GM18498 (cell line): ENCODE measurements around the gene NFIB.

ENCODE experiments used
- ATAC-seq: cut with Tn5 transposase; IDR thresholded peaks from one replicate; pipeline ENCODE4 v1.9.1; 2021; ENCODE audit warnings: mild to moderate bottlenecking, moderate library complexity; ENCODE audit not compliant: unreplicated experiment

NFIB gene

DNA sequence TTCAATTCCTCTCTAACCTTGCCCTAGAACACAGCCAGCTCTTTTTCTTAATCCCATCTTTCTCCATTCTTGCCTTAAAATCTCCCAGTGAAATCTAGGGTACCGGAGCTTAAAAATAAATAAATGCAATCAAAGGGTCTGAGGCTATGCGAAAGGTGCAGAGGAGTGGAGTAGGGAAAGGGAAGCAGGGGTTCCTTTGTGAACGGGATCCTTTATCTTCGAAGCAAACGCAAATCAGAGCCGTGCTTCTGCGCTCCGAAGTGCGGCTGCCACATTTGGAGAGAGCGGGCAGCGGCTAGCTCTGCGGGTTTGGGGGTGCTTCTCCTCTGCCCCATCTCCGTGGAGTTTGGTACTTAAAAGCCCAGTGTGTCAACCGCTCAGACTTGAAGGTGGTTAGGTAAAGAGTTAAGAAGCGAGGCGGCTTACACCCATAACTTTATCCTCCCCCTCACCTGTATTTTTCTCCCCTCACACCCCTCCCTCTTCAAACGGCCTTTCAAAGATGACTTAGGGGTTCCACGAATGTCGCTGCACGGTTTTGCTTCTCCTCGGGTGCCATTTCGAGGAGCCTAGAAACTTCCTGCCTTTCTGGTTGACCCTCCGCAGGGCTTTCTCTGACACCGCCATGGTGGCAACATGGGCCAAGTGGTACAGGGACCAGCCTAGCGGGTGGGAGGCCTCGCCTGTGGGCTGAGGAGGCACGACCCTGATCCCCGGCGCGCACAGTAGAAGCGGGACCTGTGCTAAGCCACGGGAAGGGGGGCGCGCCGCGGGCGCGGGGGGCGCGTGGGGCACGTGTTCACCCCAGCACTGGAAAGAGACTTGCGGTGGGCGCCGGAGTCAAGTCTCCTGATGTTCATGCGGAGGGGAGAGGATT is 31.7 kb upstream of the NFIB start:
- ATAC-seq, result no peak

DNA sequence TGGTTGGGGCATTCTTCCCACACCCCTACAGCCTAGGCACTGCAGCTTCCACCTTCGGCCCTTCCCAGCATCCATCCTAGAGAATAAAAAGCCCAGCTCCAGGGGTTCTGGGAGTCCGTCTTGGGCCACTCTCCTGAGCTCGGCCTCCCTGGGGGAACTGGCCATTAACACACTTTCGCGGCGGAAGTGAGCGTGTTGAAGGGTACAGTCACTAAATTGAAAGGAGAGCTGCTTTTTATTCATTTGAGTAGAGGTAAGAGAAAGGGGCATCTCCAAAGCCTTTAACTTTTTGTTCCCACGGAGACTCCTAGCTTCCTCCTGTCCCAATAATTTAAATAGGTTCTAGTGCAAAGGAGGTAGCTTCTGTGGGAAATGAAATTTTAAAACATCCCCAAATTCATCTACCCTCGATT is 31.0 kb upstream of the NFIB start:
- ATAC-seq, result no peak

DNA sequence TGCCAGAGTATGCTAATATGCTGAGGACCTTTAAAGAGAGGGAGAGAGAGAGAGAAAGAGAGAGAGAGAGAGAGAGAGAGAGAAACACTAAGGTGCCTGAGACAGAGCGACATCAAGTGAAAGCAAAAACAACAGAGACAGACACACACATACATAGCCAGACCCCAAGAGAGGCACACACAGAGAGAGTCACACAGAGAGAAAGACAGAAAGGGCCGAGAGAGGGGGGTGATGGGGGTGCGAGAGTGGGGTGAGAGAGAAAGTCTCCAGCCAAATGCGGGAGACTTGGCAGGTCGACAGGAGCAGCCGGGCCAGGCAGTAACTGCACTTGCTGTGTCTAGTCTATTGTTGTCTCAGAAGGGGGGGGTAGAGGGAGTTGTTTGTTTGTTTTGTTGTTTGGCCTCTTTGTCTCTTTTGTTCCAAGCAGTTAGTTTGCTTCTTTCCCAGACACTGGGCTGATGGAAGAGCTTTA is 30.1 kb upstream of the NFIB start:
- ATAC-seq, result no peak

DNA sequence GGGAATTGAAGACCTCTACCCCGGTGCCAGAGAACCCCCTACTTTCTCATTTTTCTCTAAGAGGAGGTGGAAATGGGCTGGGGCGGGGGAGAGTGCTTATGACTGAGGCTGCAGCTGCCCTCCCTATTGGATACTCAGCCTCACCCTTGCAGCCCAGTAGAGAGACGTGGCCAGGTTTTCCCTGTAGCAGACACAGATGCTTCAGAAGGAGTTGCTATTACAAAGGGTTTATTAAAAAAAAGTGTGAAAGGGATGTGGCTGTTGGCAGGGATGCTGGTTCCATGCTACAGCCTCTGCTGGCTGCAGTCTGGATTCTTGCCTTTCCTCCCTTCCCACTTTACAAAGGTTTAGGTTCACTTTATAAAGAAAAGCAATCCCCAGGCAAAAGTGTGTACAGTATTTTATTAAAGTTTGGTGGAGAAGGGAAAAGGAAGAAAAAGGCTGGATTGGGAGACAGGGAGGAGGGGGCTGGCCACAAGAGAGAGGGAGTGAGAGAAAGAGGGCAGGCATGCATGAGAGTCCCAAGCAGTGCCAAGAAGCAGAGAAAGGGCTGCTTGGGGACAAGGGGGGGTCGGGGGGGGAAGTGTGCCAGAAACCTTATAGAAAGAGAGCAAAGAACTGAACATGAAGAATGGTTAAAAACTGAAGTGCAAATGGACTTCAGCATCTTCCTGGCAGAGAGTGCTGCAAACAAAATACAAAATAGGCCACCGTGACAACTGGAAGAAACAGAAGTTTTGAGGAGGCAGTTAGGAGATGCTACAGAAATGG is 29.5 kb upstream of the NFIB start:
- no peak for ATAC-seq

DNA sequence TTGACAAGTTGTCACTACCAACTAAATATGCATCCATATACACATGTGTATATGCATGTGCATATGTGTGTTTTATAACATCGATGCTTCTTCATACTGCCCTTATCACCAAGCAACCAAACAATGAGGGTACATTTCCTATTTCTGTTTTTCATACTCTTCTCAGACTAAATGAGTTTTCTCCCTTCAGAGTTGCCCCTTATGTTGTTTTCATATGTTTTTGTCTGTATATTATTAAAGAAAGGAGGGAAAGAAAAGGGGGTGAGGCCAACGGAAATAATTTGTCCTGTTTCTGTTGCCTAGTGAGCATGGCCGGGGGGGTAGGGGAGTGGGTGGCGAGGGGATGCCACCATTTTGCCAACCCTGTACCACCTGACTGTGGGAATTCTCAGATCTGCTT is 28.8 kb upstream of the NFIB start:
- ATAC-seq, result no peak

DNA sequence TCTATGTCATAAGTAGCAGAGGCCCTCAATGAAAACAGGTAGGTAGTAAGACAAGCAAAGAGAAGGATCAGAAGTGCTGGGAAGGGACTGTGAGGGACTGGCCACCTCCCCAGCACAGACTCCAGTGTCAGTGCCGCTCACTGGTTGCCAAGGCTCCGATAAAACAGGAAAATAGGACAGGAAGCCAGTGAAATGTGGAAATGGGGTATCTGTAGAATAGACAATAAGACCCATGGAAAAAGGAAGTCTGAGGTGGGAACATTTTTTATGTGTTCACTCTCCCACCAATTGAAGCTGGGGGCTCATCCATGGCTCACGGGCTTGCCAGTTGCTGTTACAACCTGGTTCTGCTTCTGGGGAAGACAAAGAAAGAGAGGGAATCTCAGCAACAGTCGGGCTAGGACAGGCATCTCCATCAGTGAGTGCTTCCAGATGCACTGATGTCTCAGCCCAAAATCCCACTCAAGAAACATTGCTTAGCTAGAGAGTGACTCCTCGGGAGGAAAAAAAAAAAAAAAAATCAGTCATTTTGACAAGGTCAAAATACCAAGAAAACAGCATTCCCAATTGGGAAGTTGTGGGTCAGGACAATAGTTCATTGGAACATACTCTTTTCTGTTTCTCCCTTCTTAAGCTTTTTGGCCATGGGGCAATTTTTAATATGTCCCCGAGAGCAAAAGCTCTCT is 27.6 kb upstream of the NFIB start:
- no peak for ATAC-seq

DNA sequence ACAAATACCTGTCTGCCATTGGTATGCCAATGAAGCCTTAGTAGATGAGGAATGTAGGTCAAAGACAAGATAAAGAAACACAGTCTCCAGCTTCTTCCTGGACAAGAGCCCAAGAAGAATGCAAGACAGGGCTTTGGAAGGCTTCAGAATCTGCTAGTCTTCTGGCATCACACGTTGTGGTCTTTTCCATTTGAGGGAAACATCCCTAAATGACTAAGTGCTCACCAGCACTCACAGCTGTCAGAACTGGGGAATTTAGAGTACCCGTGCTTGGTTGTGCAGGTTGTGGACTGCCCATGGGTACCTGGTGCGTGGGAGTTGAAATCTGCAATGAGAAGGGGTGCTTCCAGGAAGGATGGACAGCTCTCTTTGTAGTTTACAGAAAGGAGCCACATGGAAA is 27.1 kb upstream of the NFIB start:
- ATAC-seq, result no peak

DNA sequence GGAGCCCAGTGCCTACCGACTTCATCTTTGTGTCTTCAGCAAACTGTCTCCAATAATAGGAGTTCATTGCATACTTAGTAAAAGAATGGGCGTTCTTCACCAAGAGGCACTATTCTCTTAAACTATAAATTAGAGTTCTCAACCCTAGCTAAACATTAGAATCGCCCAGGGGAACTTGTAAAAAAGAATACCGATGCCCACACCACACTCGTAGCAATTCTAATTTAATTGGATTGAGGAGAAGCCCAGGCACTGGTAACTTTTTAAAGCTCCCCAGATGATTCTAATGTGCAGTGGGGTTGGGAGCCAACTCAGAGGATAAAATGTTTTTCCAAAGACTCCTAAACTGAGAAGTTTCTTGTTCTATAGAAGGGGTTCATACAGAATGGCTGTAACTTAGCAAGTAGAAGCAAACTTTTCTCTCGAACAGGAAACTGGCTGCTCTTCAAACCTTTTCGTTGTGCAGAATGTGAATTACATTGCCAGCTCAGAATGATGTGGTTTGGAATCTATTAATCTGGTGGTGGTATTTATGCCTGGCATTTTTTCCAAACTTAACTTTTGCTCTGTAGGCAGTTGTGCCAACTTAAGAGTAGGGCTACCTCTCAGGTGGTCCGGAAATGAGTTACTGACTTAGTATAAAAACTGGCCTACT is 26.4 kb upstream of the NFIB start:
- ATAC-seq, result no peak

DNA sequence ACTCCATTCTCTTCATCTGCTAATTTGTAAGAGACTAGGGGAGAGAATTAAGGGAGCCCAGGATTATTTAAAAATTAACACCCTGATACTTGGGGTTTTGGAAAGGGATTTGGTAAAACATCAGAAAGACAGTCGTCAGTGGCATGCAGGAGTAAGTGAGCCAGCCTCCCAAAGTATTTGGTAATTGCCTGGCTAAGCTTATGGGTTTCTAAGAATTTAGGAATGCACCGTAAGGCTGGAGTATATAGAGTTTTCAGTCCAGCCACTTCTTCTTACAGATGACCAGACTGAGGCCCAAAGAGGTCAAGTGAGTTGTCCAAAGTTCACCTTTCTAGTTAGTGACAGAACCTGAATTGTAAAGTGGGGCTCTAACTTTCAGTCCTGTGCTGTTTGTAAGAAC is 25.8 kb upstream of the NFIB start:
- ATAC-seq, result no peak

DNA sequence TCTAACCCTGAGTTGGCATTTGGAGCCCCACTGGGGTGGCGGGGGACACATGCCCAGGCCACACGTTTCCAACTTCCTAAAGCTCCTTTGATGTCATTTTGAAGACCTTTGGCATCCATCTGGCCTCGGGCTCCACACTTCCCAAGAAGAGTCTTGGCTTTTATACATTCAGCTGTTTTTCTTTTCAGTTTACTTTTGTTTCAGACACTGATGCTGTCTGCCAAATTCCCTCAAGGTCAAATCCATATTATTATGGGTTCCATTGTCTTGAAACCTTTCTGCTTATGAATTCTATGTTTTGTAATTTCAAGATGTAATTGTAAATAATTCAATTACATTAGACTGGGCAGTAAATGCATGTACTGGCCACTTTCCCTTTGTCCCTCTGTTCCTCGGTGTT is 23.7 kb upstream of the NFIB start:
- no peak for ATAC-seq

DNA sequence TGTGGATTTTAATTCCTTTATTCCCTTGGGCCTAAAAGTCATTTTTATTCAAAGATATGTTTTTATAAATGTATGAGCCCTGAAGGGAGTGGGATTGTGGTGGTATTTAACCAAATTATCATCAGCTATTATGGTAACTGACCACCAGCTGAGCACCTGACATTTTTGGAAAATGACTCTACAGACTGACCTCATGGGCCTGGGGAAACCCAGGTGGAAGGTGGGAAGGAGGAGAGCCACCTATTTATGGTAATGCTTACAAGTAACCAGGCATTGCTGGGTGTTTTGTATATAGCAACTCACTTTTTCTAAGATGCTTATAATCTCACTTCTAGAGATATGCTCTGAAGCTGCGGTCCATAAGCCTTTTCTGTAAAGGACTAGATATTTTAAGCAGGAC is 22.3 kb upstream of the NFIB start:
- no peak for ATAC-seq

DNA sequence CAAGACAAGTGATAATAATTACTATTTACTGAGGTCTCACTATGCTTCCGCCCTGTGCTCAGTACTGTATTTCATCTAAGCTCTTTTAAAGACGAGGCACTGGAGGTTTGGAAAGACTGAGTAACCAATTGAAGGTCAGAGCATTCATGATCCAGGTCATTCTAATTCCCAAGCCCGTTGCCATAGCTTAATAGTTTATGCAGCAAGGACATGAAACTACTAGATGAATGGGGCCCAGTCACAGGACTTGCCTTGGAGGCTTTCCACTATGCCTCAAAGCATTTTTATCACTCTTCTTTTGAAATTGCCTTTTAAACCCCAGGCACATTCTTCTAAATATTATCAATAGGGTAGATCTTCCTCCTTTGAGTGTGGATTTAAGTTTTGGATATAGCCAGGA is 17.2 kb upstream of the NFIB start:
- no peak for ATAC-seq

DNA sequence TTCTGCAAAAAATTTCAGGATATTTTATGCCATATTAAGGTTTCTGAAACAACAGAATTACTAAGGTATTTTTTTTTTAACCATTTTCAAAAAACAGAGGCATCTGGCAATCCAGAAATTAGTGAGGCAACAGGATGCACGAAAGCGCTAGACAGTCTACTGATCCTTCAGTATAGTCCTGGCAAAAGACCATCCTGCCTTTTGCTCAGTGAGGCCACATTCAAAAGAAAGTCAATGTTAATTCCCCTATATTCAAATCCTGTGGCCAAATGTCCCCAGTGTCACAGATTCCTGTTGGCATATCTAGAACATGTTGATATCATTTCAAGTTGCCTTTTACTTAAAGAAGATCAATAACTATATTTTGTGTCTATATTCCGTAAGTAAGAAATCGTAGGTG is 13.1 kb upstream of the NFIB start:
- no peak for ATAC-seq

DNA sequence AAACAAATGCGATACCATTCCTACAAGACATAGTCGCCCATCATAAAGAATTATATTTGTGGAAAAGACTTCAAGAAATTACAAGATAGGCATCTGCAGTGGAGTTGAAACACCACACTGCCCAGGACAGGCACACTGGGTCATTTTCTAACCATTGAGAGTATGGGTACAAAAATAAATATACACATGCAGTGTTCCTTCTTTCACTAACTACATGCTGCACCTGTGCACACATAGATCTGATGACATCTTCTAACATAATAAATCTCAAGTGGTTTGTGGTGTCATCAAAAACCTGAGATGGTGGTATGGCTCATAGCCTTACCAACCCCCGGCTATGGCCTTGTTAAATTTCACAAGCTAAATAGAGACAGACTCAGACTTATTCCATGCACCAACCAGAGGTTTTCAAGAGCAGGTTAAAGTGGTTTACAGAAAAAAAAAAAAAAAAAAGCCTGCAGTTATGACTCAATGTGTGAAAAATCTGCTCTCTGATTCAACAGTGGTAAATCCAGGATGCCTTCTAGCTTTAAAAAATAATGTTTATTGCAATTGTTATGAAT is 12.4 kb upstream of the NFIB start:
- peak; percentile 28 for ATAC-seq

DNA sequence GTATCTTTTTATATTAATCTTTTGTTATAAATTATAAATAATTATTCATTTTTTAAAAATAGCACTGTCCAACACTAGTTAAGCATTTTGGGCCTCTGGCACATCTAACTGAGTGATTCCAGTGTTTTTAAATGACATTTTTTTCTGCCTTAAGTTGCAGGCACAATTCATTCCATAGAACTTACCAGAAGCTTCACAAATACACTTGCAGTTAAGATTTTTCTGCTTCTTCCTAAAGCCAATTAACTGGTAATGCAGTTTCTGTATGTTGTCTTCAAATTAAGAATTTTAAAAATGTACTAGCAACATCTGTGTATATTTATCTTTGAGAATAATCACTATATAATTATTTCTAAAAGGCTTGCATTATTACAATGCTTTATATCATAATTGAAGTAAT is 11.2 kb upstream of the NFIB start:
- ATAC-seq, result no peak

DNA sequence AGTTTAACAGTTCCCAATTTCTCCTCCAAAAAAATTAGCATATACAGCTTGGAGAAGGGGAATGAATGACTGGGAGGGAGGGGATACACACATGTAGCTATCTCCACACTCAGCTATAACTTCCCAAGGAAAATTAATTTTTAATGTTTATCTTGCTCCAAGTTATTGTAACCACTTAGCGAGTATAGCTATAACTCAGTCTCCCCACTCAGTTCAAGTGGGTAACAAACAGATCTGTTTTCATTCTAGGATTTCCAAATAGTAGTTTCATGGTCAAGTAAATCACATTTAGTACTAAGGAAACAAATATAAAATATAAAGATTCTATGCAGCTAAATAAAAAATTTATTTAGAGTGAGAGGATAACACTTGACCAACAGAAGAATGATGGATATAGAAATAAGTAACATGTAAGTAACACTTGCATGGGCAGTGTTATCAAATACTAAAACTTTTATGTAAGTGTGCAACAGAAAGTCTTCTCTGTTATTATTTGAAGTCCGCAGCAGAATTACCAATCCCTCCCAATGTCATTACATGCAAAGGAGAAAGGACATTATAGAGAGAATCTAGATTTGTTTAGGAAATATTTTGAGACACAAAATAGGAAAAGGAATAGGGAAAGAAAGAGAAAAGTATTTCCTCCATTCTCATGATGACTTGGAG is 10.2 kb upstream of the NFIB start:
- no peak for ATAC-seq

DNA sequence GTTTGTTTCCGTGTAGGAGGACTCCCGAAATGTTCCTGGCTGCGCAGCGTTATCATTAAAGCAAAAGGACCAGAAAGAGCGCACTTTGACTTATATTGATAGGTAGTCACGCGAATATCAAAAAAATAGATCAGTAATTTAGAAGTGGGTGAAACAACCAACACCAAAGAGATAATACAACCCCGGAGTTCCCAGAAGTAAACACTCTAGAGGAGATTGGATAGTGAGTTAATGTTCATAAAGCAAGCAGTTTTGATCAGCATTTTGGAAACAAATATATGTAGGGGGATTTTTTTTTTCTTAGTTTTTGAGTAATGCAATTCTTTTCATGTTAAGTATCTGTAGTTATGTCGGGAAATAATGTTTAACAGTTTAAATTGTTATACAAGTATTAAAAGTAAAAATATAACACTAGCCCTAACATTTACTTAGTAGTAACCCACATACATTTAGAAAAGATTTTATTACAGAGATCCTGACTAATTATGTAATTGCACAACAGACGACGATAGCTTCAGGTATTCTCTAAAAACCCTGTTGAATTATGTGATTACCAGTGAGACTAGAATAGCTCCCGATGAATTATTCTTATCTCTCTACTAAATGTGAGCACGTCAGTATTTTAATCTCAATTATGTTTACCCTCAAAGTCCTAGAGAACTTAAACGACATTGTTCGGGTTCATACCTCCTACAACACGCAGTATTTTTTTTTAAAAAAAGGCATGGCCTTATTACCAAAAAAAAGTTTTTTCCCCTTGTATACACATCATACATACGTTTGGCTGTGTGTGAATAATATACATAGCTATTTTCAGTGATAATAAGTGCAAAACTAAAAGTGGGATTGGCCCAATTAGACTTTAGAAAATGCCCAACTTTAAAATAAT is 9.4 kb upstream of the NFIB start:
- ATAC-seq, result no peak

DNA sequence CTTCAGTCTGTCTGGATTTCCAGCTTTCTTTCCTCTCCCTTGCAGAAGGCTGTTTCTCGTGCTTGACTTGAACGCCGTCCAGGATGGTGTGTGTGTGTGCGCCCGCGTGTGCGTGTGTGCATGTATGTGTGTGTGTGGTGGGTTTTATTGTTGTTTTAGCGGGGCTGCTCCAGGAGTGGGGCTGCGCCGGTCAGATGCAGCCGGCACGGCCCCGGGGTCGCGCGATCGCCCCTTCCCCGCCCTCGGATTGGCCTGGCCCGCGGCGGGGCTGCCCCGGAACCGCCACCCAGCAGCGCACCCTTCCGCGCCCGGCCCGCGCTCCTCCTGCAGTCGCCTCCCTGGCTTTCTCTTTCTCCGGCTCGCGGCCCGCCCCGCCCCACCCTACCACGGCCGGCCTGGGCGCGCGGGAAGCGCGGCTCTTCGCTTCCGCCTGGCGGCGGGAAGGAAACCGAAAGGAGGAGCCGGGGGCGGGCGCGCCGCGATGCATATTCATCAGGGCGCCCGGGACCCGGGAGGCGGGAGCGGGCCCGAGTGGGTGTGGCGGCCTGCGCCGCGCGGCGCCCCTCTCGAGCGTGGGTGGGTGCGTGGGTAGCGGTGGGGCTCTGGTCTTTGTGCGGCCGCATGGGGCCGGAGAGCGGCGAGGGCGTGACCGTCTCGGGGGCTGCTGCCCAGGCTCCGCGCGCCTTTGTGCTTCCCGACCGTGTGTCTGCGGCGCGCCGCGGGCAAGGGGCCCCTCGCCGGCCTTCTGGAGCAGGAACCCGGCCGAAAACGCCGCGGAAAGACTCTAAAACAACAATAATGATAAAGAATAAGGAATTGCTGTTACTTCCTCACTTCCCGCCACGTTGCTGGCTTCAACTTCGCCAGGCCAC is 8.5 kb upstream of the NFIB start:
- ATAC-seq, result peak; percentile 86
